Adrenal gland (tissue), 5 donors: ENCODE measurements around the gene MDP1.

Source experiments
- CTCF ChIP-seq, 6 experiments: fragments of 450-650 bp in 4 of 6; fragments of 200-600 bp in 2 of 6; sonication (generic) in 1 of 6; IDR thresholded peaks; 1 replicate in 5 of 6; 2 replicates in 1 of 6; pipeline versions ENCODE4 v1.5.1 to v1.8.0; 2016 to 2021; ENCODE audit warnings: antibody characterized with exemption in 6 of 6, mild to moderate bottlenecking in 2 of 6, moderate library complexity in 1 of 6
- POLR2A ChIP-seq, 2 donors: fragments of 450-650 bp; IDR thresholded peaks; one replicate each; pipeline ENCODE4 v1.6.1; 2017; ENCODE audit warnings: antibody characterized with exemption in 2 of 2, mild to moderate bottlenecking in 2 of 2, moderate library complexity in 1 of 2
- donor health status: DM: no; HTN: no; CAD: no.

- no peak for TF ChIP-seq CTCF (IDR thresholded peaks at IDR 0.05)
- no peak for TF ChIP-seq POLR2A (IDR thresholded peaks at IDR 0.05)
These were observed 1.8 kb downstream of the MDP1 start for GRCh38 chr14:24213866-24214662.
